ENCODE results near the gene IGDCC3.
"Not testable (repeated sequence)": the region's sequence is repeated elsewhere in the genome, so short reads cannot be mapped to it uniquely, and the experiment has no call there.

The IGDCC3 gene

DNA sequence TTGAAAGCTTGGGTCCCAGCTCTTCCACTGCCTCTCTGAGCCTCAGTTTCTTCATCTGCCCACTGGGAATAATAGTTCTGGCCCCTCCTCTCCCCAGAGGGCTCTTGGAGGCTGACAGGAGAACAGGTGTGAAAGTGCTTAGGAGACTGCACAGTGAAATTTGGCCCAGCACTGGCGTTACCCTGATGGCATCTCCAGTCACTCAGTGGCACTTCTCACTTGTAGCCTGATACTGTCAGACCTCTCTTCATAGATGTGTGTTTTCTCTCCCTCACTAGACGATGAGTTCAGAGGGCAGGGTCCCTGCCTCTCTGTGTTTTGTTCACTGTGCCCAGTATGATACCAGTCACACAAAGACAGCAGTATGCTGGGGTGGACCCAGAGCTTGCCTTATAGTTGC, 22.2 kb upstream of the IGDCC3 start:
- Histone ChIP-seq H3K4me2 (ENCODE audit: low read length) (no peak overlapping the region), H3K9me2 (ENCODE audit: low read depth, low read length) (no peaks in the 10 kb centered on the region), H3K4me1 (ENCODE audit: insufficient read depth, low read length, severe bottlenecking) (no peaks in the 10 kb centered on the region), H2AFZ (ENCODE audit: low read length) (no peak overlapping the region), H3K9me3 (ENCODE audit: low read length) (no peaks in the 10 kb centered on the region), H3K36me3 (ENCODE audit: insufficient read depth, low read length) (no peaks in the 10 kb centered on the region), H3K27me3 (ENCODE audit: insufficient read depth, low read length) (no peaks in the 10 kb centered on the region), H3K9ac (ENCODE audit: low read length) (no peak overlapping the region), H3K27ac (ENCODE audit: low read depth, low read length, poor library complexity, severe bottlenecking) (no peak overlapping the region), H4K20me1 (ENCODE audit: insufficient read depth, low read length) (no peaks in the 10 kb centered on the region), H3K79me2 (ENCODE audit: insufficient read depth, low read length) (no peaks in the 10 kb centered on the region), H3K4me3 (ENCODE audit: low read depth, low read length, poor library complexity, severe bottlenecking) (no peak overlapping the region), H3F3A (ENCODE audit: insufficient read depth, low read length) (no peaks in the 10 kb centered on the region)
- no peak for TF ChIP-seq EZH2 (IDR thresholded peaks at IDR 0.05; ENCODE audit: borderline replicate concordance, low read length)
- TF ChIP-seq, protein P1, sequence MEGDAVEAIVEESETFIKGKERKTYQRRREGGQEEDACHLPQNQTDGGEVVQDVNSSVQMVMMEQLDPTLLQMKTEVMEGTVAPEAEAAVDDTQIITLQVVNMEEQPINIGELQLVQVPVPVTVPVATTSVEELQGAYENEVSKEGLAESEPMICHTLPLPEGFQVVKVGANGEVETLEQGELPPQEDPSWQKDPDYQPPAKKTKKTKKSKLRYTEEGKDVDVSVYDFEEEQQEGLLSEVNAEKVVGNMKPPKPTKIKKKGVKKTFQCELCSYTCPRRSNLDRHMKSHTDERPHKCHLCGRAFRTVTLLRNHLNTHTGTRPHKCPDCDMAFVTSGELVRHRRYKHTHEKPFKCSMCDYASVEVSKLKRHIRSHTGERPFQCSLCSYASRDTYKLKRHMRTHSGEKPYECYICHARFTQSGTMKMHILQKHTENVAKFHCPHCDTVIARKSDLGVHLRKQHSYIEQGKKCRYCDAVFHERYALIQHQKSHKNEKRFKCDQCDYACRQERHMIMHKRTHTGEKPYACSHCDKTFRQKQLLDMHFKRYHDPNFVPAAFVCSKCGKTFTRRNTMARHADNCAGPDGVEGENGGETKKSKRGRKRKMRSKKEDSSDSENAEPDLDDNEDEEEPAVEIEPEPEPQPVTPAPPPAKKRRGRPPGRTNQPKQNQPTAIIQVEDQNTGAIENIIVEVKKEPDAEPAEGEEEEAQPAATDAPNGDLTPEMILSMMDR (IDR thresholded peaks at IDR 0.05; ENCODE audit: low read length) = no peak

DNA sequence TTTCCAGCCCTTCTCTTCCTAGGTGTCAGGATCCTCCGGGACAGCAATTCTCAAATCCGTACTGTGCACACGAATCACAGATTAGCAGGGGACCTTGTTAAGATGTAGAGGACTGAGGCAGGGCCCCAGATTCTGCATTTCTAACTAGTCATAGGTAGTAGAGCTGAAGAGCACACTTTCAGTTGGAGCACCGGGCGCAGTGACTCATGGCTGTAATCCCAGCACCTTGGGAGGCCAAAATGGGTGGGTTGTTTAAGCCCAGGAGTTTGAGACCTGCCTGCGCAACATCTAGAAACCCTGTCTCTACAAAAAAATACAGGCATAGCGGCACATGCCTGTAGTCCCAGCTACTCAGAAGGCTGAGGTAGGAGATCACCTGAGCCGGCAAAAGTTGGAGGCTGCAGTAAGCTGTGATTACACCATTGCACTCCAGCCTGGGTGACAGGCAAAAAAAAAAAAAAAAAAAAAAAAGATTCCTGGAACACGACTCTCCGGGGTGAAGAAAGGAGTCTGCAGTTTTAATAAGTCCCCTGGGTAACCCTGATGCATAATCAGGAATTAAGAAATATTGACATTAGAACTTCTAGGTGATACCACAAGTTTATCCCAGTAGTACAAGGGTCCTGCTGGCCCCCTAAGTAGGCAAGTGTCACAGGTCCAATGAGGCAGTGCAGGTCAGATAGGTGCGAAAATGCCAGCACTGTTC, 21.4 kb upstream of the IGDCC3 start:
- H3K27me3 ChIP-seq (ENCODE audit: insufficient read depth, low read length) = no peaks in the 10 kb centered on the region

DNA sequence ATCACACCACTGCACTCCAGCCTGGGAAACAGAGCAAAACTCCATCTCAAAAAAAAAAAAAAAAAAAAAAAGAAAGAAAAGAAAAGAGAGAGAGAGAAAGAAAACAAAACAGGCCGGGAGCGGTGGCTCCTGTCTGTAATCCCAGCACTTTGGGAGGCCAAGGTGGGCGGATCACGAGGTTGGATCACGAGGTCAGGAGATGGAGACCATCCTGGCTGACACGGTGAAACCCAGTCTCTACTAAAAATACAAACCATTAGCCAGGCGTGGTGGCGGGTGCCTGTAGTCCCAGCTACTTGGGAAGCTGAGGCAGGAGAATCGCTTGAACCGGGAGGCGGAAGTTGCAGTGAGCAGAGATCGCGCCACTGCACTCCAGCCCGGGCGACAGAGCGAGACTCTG, 20.7 kb upstream of the IGDCC3 start:
- H3K4me2 ChIP-seq (ENCODE audit: low read length); H3K27me3 ChIP-seq (ENCODE audit: insufficient read depth, low read length); H3K9me3 ChIP-seq (ENCODE audit: low read length); H3K79me2 ChIP-seq (ENCODE audit: insufficient read depth, low read length); H3F3A ChIP-seq (ENCODE audit: insufficient read depth, low read length); H3K4me1 ChIP-seq (ENCODE audit: insufficient read depth, low read length, severe bottlenecking); H3K36me3 ChIP-seq (ENCODE audit: insufficient read depth, low read length); H3K9me2 ChIP-seq (ENCODE audit: low read depth, low read length); H4K20me1 ChIP-seq (ENCODE audit: insufficient read depth, low read length); H3K4me3 ChIP-seq (ENCODE audit: low read depth, low read length, poor library complexity, severe bottlenecking); H2AFZ ChIP-seq (ENCODE audit: low read length); H3K27ac ChIP-seq (ENCODE audit: low read depth, low read length, poor library complexity, severe bottlenecking); H3K9ac ChIP-seq (ENCODE audit: low read length): not testable (repeated sequence)

More for the DNA sequence above, 21.4 kb upstream of the IGDCC3 start:
- Histone ChIP-seq H3K27ac (ENCODE audit: low read depth, low read length, poor library complexity, severe bottlenecking) (no peak overlapping the region), H4K20me1 (ENCODE audit: insufficient read depth, low read length) (no peaks in the 10 kb centered on the region), H3K4me1 (ENCODE audit: insufficient read depth, low read length, severe bottlenecking) (no peaks in the 10 kb centered on the region), H2AFZ (ENCODE audit: low read length) (no peak overlapping the region), H3K9me2 (ENCODE audit: low read depth, low read length) (no peaks in the 10 kb centered on the region), H3F3A (ENCODE audit: insufficient read depth, low read length) (no peaks in the 10 kb centered on the region), H3K4me2 (ENCODE audit: low read length) (no peak overlapping the region), H3K79me2 (ENCODE audit: insufficient read depth, low read length) (no peaks in the 10 kb centered on the region), H3K9ac (ENCODE audit: low read length) (no peak overlapping the region), H3K4me3 (ENCODE audit: low read depth, low read length, poor library complexity, severe bottlenecking) (no peak overlapping the region), H3K36me3 (ENCODE audit: insufficient read depth, low read length) (no peaks in the 10 kb centered on the region), H3K9me3 (ENCODE audit: low read length) (no peaks in the 10 kb centered on the region)
- TF ChIP-seq, protein P1 (IDR thresholded peaks at IDR 0.05; ENCODE audit: low read length) = no peak
- no peak for TF ChIP-seq EZH2 (IDR thresholded peaks at IDR 0.05; ENCODE audit: borderline replicate concordance, low read length)

GRCh38 chr15:65396965-65397317, 19.1 kb upstream of the IGDCC3 start:
- Histone ChIP-seq H3K27ac (ENCODE audit: low read depth, low read length, poor library complexity, severe bottlenecking) (no peak overlapping the region), H3K9ac (ENCODE audit: low read length) (no peak overlapping the region), H3K4me3 (ENCODE audit: low read depth, low read length, poor library complexity, severe bottlenecking) (no peak overlapping the region), H3K9me3 (ENCODE audit: low read length) (no peaks in the 10 kb centered on the region), H3K79me2 (ENCODE audit: insufficient read depth, low read length) (no peaks in the 10 kb centered on the region), H3K4me2 (ENCODE audit: low read length) (no peak overlapping the region), H3K4me1 (ENCODE audit: insufficient read depth, low read length, severe bottlenecking) (no peaks in the 10 kb centered on the region), H3K9me2 (ENCODE audit: low read depth, low read length) (no peaks in the 10 kb centered on the region), H2AFZ (ENCODE audit: low read length) (no peak overlapping the region), H3K27me3 (ENCODE audit: insufficient read depth, low read length) (no peaks in the 10 kb centered on the region), H3F3A (ENCODE audit: insufficient read depth, low read length) (no peaks in the 10 kb centered on the region), H4K20me1 (ENCODE audit: insufficient read depth, low read length) (no peaks in the 10 kb centered on the region), H3K36me3 (ENCODE audit: insufficient read depth, low read length) (no peaks in the 10 kb centered on the region)
- TF ChIP-seq, protein P1 (IDR thresholded peaks at IDR 0.05; ENCODE audit: low read length) = no peak
- TF ChIP-seq EZH2 (IDR thresholded peaks at IDR 0.05; ENCODE audit: borderline replicate concordance, low read length) = no peak
